GM12891 (cell line): ENCODE data around the gene WNT8A.

Experiments used
- DNase-seq: peaks from one replicate; pipeline ENCODE4 v3.0.0; 2011; ENCODE audit warnings: low spot score; ENCODE audit not compliant: insufficient read length
- FAIRE-seq: peaks from 2 replicates; lab custom pipeline; 2011; peaks lifted over from hg19 to GRCh38; lab: Jason Lieb, UNC
- PAX5 ChIP-seq: IDR thresholded peaks from 2 replicates; pipeline ENCODE4 v1.6.1; 2011; ENCODE audit warnings: low read length, moderate library complexity, mild to moderate bottlenecking; ENCODE audit not compliant: insufficient read depth, severe bottlenecking
- POLR2A ChIP-seq: IDR thresholded peaks from 2 replicates; pipeline ENCODE4 v1.6.1; 2011; ENCODE audit warnings: low read depth, low read length, control low read depth
- POLR2AphosphoS5 ChIP-seq: IDR thresholded peaks from 2 replicates; pipeline ENCODE4 v1.6.1; 2011; ENCODE audit warnings: low read depth, low read length, control low read depth
- POU2F2 ChIP-seq: IDR thresholded peaks from 2 replicates; pipeline ENCODE4 v1.6.1; 2011; ENCODE audit warnings: low read depth, mild to moderate bottlenecking, control low read depth, low read length, moderate library complexity
- SPI1 ChIP-seq: IDR thresholded peaks from 2 replicates; pipeline ENCODE4 v1.6.1; 2011; ENCODE audit warnings: low read depth, low read length, control low read depth
- TAF1 ChIP-seq: IDR thresholded peaks from 2 replicates; pipeline ENCODE4 v1.6.1; 2011; ENCODE audit warnings: low read depth, low read length, control low read depth

Gene WNT8A

DNA sequence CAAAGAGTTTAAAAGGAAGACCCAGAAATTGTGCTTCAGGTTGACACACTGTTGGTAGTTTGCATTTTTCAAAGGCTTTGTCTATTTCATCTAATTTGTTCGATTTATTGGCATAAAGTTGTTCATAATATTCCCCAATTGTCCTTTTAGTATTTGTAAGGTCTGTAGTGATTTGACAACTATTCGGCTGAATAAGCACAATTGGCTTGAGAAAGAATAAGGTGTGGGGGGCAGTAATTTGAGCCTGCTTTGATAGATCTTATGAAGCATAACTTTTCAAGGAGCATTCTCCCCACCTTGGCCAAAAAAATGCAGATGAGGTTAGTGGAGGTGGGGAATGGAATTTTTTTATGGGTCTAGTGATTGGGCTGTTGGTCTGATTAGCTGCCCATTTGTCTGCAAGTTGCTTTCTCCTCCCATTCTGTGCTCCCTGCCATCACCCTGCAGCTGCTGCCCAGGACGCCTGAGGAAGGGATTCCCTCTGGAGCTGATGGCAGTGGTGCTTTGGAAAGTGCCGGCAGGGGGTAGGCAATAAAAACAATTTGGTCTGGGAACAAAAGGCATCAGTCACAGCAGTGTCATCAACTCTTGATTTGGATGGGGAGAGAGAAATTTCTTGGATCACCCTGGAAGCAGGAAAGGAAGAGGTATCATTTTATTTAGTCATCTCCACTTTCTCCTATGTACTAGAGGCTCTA is 26.6 kb downstream of the WNT8A start:
- no peak for TF ChIP-seq POLR2A
- no peak for TF ChIP-seq TAF1
- no peak for TF ChIP-seq POU2F2
- no peak for TF ChIP-seq SPI1
- TF ChIP-seq POLR2AphosphoS5: no peak
- TF ChIP-seq PAX5: no peak
- DNase-seq (no peak), FAIRE-seq (no peak)

- DNase-seq (no peak), FAIRE-seq (no peak)
- no peak for TF ChIP-seq PAX5
- no peak for TF ChIP-seq POLR2AphosphoS5
- TF ChIP-seq SPI1: no peak
- no peak for TF ChIP-seq POU2F2
- no peak for TF ChIP-seq TAF1
- no peak for TF ChIP-seq POLR2A
Observed at GRCh38 chr5:138111181-138111580, 27.3 kb downstream of the WNT8A start.

GRCh38 chr5:138111937-138112336 is 28.1 kb downstream of the WNT8A start:
- TF ChIP-seq SPI1 (no peak), TAF1 (no peak), POU2F2 (no peak), PAX5 (no peak), POLR2AphosphoS5 (no peak), POLR2A (no peak)
- DNase-seq (no peak), FAIRE-seq (no peak)

DNA sequence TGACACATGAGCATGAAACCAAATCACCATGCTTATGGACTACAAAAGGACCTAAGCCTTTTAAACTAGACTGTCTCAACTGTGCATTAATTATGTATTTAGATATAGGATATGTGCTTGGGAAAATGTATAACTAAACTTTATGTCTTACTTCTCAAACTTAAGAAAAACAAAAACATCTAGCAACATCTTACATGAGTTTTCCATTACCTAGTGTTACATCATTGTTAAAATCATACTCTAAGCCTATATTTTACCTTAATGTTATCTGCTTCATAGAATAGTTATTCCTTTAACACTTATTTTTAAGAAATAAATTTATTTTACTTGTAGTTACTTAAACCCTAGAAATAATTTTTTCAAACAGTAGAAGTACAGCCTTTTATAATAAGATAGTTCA is 31.4 kb downstream of the WNT8A start:
- no peak for TF ChIP-seq POLR2AphosphoS5
- TF ChIP-seq TAF1: no peak
- TF ChIP-seq SPI1: no peak
- TF ChIP-seq POU2F2: no peak
- TF ChIP-seq POLR2A: no peak
- no peak for TF ChIP-seq PAX5
- FAIRE-seq: no peak
- DNase-seq: no peak

GRCh38 chr5:138128334-138128733 is 44.5 kb downstream of the WNT8A start:
- FAIRE-seq (no peak), DNase-seq (no peak)
- no peak for TF ChIP-seq POLR2AphosphoS5
- no peak for TF ChIP-seq PAX5
- no peak for TF ChIP-seq TAF1
- no peak for TF ChIP-seq POU2F2
- no peak for TF ChIP-seq SPI1
- no peak for TF ChIP-seq POLR2A

DNA sequence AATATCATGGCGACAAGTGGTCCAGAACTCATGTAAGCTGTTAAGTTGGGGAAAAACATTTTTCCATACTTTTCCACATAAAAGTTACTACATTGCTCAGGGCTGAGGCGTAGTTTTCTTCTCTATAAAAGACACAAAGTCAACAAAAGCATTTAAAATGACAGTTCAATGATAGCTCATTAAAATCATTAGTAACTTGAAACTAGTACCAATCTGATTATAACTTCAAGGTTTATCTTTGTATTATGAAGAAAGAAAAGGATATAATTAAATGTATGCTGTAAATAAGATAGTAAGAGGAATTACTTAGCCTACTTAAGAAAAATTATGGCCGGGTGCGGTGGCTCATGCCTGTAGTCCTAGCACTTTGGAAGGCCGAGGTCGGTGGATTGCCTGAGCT is 45.5 kb downstream of the WNT8A start:
- TF ChIP-seq POLR2A: no peak
- no peak for FAIRE-seq
- DNase-seq: no peak

DNA sequence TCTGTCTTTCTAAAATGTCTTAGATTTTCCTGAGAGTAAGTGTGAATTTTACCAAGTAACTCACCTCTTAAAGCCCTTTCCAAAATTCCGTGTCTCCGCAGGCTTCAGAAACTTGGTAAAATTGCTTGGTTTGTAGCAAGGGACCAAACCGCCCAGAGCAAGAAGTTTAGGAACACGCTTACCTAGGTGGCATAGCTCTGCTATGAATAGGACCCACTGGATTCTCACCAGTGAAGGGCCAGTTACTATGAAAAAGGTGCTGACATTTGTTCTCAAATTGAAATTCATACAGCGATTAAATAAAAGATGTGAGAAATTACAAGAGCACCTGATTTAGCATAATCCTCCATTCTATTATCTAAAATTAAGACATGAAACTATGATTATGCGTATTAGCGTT is 48.7 kb downstream of the WNT8A start:
- no peak for DNase-seq
- FAIRE-seq: no peak
- TF ChIP-seq POU2F2: no peak
- TF ChIP-seq POLR2A: no peak
- no peak for TF ChIP-seq POLR2AphosphoS5
- TF ChIP-seq PAX5: no peak
- no peak for TF ChIP-seq SPI1
- no peak for TF ChIP-seq TAF1

- peak; percentile 95 for FAIRE-seq
- peak; percentile 56 for DNase-seq
Observed at GRCh38 chr5:138138949-138139780, 55.3 kb downstream of the WNT8A start, which contains the start of gene NME5. TSS of gene NME5 (minus strand) at chr5:138139428. CDS start at chr5:138138780, 648 bp downstream.

DNA sequence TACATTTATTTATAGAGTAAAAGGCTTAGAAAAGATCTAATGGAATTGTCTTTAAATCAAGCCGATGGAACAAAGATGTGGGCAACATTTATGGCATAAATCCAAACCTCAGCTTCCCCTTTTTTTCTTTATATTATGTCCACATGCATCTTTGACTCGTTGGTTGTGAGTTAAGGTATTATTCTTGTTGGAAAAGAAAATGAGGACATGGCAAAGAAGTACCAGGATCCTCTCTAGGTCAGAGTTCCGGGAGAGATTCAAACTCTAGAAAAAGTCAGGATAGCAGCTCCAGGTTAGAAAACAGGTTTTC is 55.9 kb downstream of the WNT8A start:
- TF ChIP-seq POU2F2: no peak
- no peak for TF ChIP-seq POLR2A
- no peak for TF ChIP-seq PAX5
- no peak for TF ChIP-seq TAF1
- no peak for TF ChIP-seq POLR2AphosphoS5
- TF ChIP-seq SPI1: no peak
- FAIRE-seq (no peak), DNase-seq (no peak)

More at GRCh38 chr5:138138949-138139780, 55.3 kb downstream of the WNT8A start, which contains the start of gene NME5:
- TF ChIP-seq POLR2AphosphoS5 (no peak), POU2F2 (0 out of 2 replicates have a peak, but pooled peaks have one; percentile 32)
